Neural progenitor cell (in vitro differentiated cells): ENCODE measurements around the gene GJB1. TPM values are rescaled to one million over a fixed set of nuclear protein-coding genes. Genes with fewer than 3 reads are reported as not detected.

Experiments
- DNase-seq: peaks from one replicate; pipeline ENCODE4 v3.0.0-alpha.2; 2016; ENCODE audit warnings: low spot score
- H2AFZ ChIP-seq: fragments of 200-600 bp; sonication (generic); replicated peaks from 2 replicates; pipeline ENCODE4 v1.6.1; 2016; ENCODE audit warnings: antibody characterized with exemption
- H3F3A ChIP-seq: fragments of 200-600 bp; sonication (generic); 2 replicates; pipeline ENCODE4 v1.6.1; 2016; ENCODE audit warnings: antibody characterized with exemption, low read depth
- H3K27ac ChIP-seq: fragments of 200-600 bp; sonication (generic); 2 replicates; pipeline ENCODE4 v1.5.1; 2016; ENCODE audit warnings: mild to moderate bottlenecking
- H3K27me3 ChIP-seq: fragments of 200-600 bp; sonication (generic); 2 replicates; pipeline ENCODE4 v1.6.1; 2016; ENCODE audit warnings: mild to moderate bottlenecking, moderate library complexity
- H3K36me3 ChIP-seq: fragments of 200-600 bp; sonication (generic); 2 replicates; pipeline ENCODE4 v1.5.1; 2016
- H3K4me1 ChIP-seq: fragments of 200-600 bp; sonication (generic); 2 replicates; pipeline ENCODE4 v1.6.1; 2016; ENCODE audit warnings: mixed run types
- H3K4me2 ChIP-seq: fragments of 200-600 bp; sonication (generic); 2 replicates; pipeline ENCODE4 v1.6.1; 2016
- H3K4me3 ChIP-seq: fragments of 200-600 bp; sonication (generic); 2 replicates; pipeline ENCODE4 v1.5.1; 2016
- H3K79me2 ChIP-seq: fragments of 200-600 bp; sonication (generic); 2 replicates; pipeline ENCODE4 v1.6.1; 2016; ENCODE audit warnings: low read depth
- H3K9ac ChIP-seq: fragments of 200-600 bp; sonication (generic); 2 replicates; pipeline ENCODE4 v1.6.1; 2016
- H3K9me3 ChIP-seq: fragments of 200-600 bp; sonication (generic); 2 replicates; pipeline ENCODE4 v1.5.1; 2016; ENCODE audit warnings: low read depth
- H4K20me1 ChIP-seq: fragments of 200-600 bp; sonication (generic); 2 replicates; pipeline ENCODE4 v1.6.1; 2016; ENCODE audit warnings: low read depth
- H3K27ac Mint-ChIP-seq: 3 replicates; pipeline ENCODE4 v1.8.0; 2021; ENCODE audit warnings: mixed read lengths
- H3K27me3 Mint-ChIP-seq: 2 replicates; pipeline ENCODE4 v1.8.0; 2022; ENCODE audit warnings: low read depth, mild to moderate bottlenecking, inconsistent platforms, moderate library complexity, mixed read lengths; ENCODE audit not compliant: insufficient read depth
- H3K36me3 Mint-ChIP-seq: 3 replicates; pipeline ENCODE4 v1.8.0; 2021; ENCODE audit warnings: mixed read lengths
- H3K4me1 Mint-ChIP-seq: 3 replicates; pipeline ENCODE4 v1.8.0; 2021; ENCODE audit warnings: mixed read lengths
- H3K4me3 Mint-ChIP-seq: 3 replicates; pipeline ENCODE4 v1.8.0; 2021; ENCODE audit warnings: mild to moderate bottlenecking, moderate library complexity, mixed read lengths
- H3K9me3 Mint-ChIP-seq: 3 replicates; pipeline ENCODE4 v1.8.0; 2020; ENCODE audit warnings: mixed read lengths
- EZH2 ChIP-seq: fragments of 200-600 bp; sonication (generic); IDR thresholded peaks from 2 replicates; pipeline ENCODE4 v1.6.1; 2017; ENCODE audit warnings: antibody characterized with exemption, mild to moderate bottlenecking, moderate library complexity
- EZH2phosphoT487 ChIP-seq: fragments of 200-600 bp; sonication (generic); IDR thresholded peaks from 2 replicates; pipeline ENCODE4 v1.6.1; 2017; ENCODE audit warnings: antibody characterized with exemption
- total RNA-seq: library from RNA; depleted of rRNA; stranded (reverse); fragments of >200 nt; gene quantifications from 2 replicates; pipeline ENCODE4 v1.2.3, GENCODE V29; 2015; ENCODE audit warnings: low replicate concordance
- TF ChIP-seq, protein P1 (sequence below): fragments of 200-600 bp; sonication (generic); IDR thresholded peaks from 2 replicates; pipeline ENCODE4 v1.5.1; 2017; ENCODE audit warnings: antibody characterized with exemption, mild to moderate bottlenecking

The GJB1 gene
- total RNA-seq = not detected in 2 replicates

DNA sequence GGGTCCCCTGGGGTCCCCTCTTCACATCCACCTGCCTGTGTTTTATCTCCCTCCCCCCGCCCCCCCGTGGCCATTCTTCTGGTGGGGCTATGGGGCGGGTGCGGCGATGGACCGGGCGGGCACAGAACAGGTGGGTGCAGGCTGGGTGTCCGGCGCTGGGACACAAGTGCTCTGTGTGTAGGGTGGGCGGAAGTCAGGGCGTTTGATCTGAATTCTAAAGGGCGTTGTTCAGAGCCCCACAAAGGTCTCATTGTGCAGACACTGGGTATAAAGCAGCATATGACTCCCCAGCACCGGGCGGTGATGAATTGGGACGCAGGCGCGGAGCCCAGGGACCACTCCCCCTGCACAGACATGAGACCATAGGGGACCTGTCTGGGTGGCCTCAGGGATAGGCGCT is at the start of gene GJB1:
Gene GJB1, plus strand, starts transcription at position 296 of the 400 bp plus-strand sequence. CDS start 484 bp downstream, outside the sequence.
- H3F3A ChIP-seq = no peaks in the 10 kb centered on the region
- no peaks in the 10 kb centered on the region for H3K27me3 ChIP-seq
- H3K4me1 Mint-ChIP-seq = peaks cover 23% of the 10 kb centered on the region
- no peak within 1 kb of the TSS for H3K4me3 ChIP-seq
- H3K79me2 ChIP-seq = no peaks in the 10 kb centered on the region
- peak within 1 kb of the TSS; percentile 14 for H3K27ac Mint-ChIP-seq
- no peak within 1 kb of the TSS for H3K4me2 ChIP-seq
- no peak within 1 kb of the TSS for H2AFZ ChIP-seq
- TF ChIP-seq EZH2phosphoT487 (no peak), EZH2 (no peak)
- TF ChIP-seq, protein P1, sequence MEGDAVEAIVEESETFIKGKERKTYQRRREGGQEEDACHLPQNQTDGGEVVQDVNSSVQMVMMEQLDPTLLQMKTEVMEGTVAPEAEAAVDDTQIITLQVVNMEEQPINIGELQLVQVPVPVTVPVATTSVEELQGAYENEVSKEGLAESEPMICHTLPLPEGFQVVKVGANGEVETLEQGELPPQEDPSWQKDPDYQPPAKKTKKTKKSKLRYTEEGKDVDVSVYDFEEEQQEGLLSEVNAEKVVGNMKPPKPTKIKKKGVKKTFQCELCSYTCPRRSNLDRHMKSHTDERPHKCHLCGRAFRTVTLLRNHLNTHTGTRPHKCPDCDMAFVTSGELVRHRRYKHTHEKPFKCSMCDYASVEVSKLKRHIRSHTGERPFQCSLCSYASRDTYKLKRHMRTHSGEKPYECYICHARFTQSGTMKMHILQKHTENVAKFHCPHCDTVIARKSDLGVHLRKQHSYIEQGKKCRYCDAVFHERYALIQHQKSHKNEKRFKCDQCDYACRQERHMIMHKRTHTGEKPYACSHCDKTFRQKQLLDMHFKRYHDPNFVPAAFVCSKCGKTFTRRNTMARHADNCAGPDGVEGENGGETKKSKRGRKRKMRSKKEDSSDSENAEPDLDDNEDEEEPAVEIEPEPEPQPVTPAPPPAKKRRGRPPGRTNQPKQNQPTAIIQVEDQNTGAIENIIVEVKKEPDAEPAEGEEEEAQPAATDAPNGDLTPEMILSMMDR = no peak
- no peaks in the 10 kb centered on the region for H3K36me3 ChIP-seq
- H3K36me3 Mint-ChIP-seq = no peaks in the 10 kb centered on the region
- H3K4me3 Mint-ChIP-seq = no peak within 1 kb of the TSS
- no peak within 1 kb of the TSS for H3K9ac ChIP-seq
- peaks cover 10% of the 10 kb centered on the region for H3K27me3 Mint-ChIP-seq
- DNase-seq = no peak
- H4K20me1 ChIP-seq = no peaks in the 10 kb centered on the region
- H3K27ac ChIP-seq = no peak within 1 kb of the TSS
- H3K9me3 Mint-ChIP-seq = peaks cover 24% of the 10 kb centered on the region
- H3K9me3 ChIP-seq = no peaks in the 10 kb centered on the region
- H3K4me1 ChIP-seq = no peaks in the 10 kb centered on the region

GRCh38 chrX:71173440-71173839 is 49.6 kb upstream of the GJB1 start:
- peaks cover 18% of the 10 kb centered on the region for H3K9me3 Mint-ChIP-seq
- no peaks in the 10 kb centered on the region for H4K20me1 ChIP-seq
- H3K4me3 Mint-ChIP-seq = no peak overlapping the region
- no peak overlapping the region for H3K27ac ChIP-seq
- H3K36me3 Mint-ChIP-seq = peaks cover 12% of the 10 kb centered on the region
- H3K27me3 ChIP-seq = no peaks in the 10 kb centered on the region
- H3K36me3 ChIP-seq = no peaks in the 10 kb centered on the region
- H3K27ac Mint-ChIP-seq = no peak overlapping the region
- no peaks in the 10 kb centered on the region for H3K9me3 ChIP-seq
- H3K79me2 ChIP-seq = no peaks in the 10 kb centered on the region
- H3K4me2 ChIP-seq = no peak overlapping the region
- no peak overlapping the region for H3K9ac ChIP-seq
- H3K27me3 Mint-ChIP-seq = peaks cover 4% of the 10 kb centered on the region
- H2AFZ ChIP-seq = no peak overlapping the region
- peaks cover 17% of the 10 kb centered on the region for H3K4me1 Mint-ChIP-seq
- TF ChIP-seq EZH2 (no peak), EZH2phosphoT487 (no peak)
- TF ChIP-seq, protein P1 = no peak
- peaks cover 5% of the 10 kb centered on the region for H3K4me1 ChIP-seq
- H3F3A ChIP-seq = no peaks in the 10 kb centered on the region
- no peak for DNase-seq
- H3K4me3 ChIP-seq = no peak overlapping the region

DNA sequence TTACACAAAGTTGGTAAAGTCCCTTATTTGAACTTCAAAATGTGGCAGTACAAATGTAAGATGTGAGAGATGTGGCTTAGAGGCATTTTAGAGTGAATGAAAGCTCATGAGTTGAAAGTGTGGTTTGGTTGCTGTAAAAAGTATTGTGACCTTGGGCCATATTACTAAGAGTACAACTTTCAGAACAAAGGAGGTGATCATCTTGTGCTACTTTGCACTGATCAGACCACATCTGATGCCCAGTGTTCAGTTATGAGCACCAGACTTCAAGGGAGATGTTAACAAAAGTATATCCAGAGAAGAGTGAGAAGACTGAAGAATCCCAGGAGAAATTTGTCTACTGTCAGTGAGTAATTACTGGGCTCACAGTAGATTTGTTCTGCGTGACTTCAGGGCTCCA is 48.2 kb upstream of the GJB1 start:
- H4K20me1 ChIP-seq = no peaks in the 10 kb centered on the region
- no peak overlapping the region for H3K4me3 Mint-ChIP-seq
- no peak overlapping the region for H3K27ac ChIP-seq
- no peak overlapping the region for H2AFZ ChIP-seq
- no peaks in the 10 kb centered on the region for H3K27me3 ChIP-seq
- no peaks in the 10 kb centered on the region for H3K9me3 ChIP-seq
- no peaks in the 10 kb centered on the region for H3K79me2 ChIP-seq
- H3K27ac Mint-ChIP-seq = no peak overlapping the region
- H3K36me3 ChIP-seq = no peaks in the 10 kb centered on the region
- no peak for DNase-seq
- no peak for TF ChIP-seq EZH2phosphoT487
- TF ChIP-seq, protein P1 = no peak
- TF ChIP-seq EZH2 = no peak
- H3K4me3 ChIP-seq = no peak overlapping the region
- H3K27me3 Mint-ChIP-seq = peaks cover 2% of the 10 kb centered on the region
- peaks cover 5% of the 10 kb centered on the region for H3K4me1 ChIP-seq
- peaks cover 11% of the 10 kb centered on the region for H3K36me3 Mint-ChIP-seq
- H3K9ac ChIP-seq = no peak overlapping the region
- H3K4me2 ChIP-seq = no peak overlapping the region
- H3K9me3 Mint-ChIP-seq = peaks cover 13% of the 10 kb centered on the region
- peaks cover 19% of the 10 kb centered on the region for H3K4me1 Mint-ChIP-seq
- no peaks in the 10 kb centered on the region for H3F3A ChIP-seq
